ENCODE data around the gene TMEM40.

DNA sequence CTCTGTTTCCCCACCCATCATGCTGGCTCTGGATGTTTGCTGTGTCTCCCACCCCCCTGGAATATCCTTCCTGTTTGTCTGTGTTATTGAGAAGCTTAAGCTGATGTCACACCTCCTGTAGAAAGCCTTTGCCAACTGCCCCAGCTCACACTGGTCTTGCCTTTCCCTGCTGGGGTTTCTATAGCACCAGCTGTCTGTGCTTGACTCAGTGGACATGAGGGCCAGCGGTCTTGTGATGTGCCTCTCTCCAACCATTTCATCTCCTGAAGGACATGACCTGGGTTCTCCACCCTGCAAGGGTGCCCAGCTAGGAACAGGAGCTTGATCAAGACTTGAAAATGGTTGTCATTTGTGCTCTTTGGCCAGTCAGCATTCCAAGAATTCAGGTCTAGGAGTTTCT is 14.7 kb downstream of the TMEM40 start:
- TF ChIP-seq CTCF (IDR thresholded peaks at IDR 0.05 in 4 of 5, conservative IDR thresholded peaks at IDR 0.05 in 1 of 5) (no peak), POLR2A (IDR thresholded peaks at IDR 0.05) (no peak)
